HCT116 (cell line): ENCODE data around the gene TAGLN. TPM values are rescaled to one million over a fixed set of nuclear protein-coding genes. Genes with fewer than 3 reads are reported as not detected.

Source experiments
- ATAC-seq: fragments of 200-7000 bp; cut with Tn5 transposase; 2 replicates; pipeline ENCODE4 v1.9.1; 2020; ENCODE audit warnings: mild to moderate bottlenecking, moderate library complexity
- BruUV-seq: library from RNA; stranded (reverse); fragments of 400-500 nt; replicated peaks from 2 replicates; lab custom pipeline; 2021; lab: Mats Ljungman, UMichigan
- CTCF ChIA-PET: fragments of 300-600 bp; sonication (Branson Sonifier 250); formaldehyde crosslinking; loops from one replicate; lab custom pipeline; 2021; ENCODE audit warnings: antibody characterized with exemption; lab: Charles Lee
- POLR2A ChIA-PET: fragments of 300-600, 350-600 bp; sonication (Branson Sonifier 250); formaldehyde crosslinking; loops from one replicate; lab custom pipeline; 2021; ENCODE audit warnings: antibody characterized with exemption; lab: Charles Lee
- RAD21 ChIA-PET, 2 experiments: fragments of 300-600 bp; sonication (Branson Sonifier 250); formaldehyde crosslinking; loops; one replicate each; lab custom pipeline; 2023; ENCODE audit warnings: low total read pairs in 2 of 2; ENCODE audit not compliant: uncharacterized antibody in 2 of 2, unreplicated experiment in 2 of 2, low non-redundant PET in 1 of 2; lab: Charles Lee
- DNase-seq: peaks from one replicate; pipeline ENCODE4 v3.0.0-alpha.2; 2010; ENCODE audit warnings: low read depth, low spot score
- H2AFZ ChIP-seq: fragments of 200-600 bp; shearing (Covaris generic), sonication (generic); 2 replicates; pipeline ENCODE4 v1.6.1; 2017; ENCODE audit warnings: low read depth, mixed run types, mixed read lengths, antibody characterized with exemption, low read length; ENCODE audit not compliant: poor library complexity, severe bottlenecking
- H3K27ac ChIP-seq: 2 replicates; pipeline ENCODE4 v1.5.1; 2012; ENCODE audit warnings: low read depth, low read length
- H3K27me3 ChIP-seq: fragments of 200-600 bp; sonication (generic); 2 replicates; pipeline ENCODE4 v1.6.1; 2016; ENCODE audit warnings: mixed run types, low read length, mixed read lengths; ENCODE audit not compliant: insufficient read depth
- H3K36me3 ChIP-seq, 2 experiments: fragments of 200-500 bp in 1 of 2; fragments of 200-600 bp in 1 of 2; sonication (Bioruptor generic) in 1 of 2; sonication (generic) in 1 of 2; 2 replicates each; pipeline versions ENCODE4 v1.5.1 to v1.6.1; 2014 to 2016; ENCODE audit warnings: low read length in 2 of 2, inconsistent platforms in 1 of 2, mixed read lengths in 1 of 2, mixed run types in 1 of 2; ENCODE audit not compliant: insufficient read depth in 2 of 2, control insufficient read depth in 1 of 2
- H3K4me1 ChIP-seq, 2 experiments: fragments of 200-600 bp in 1 of 2; sonication (generic) in 1 of 2; 2 replicates each; pipeline versions ENCODE4 v1.5.1 to v1.6.1; 2012 to 2017; ENCODE audit warnings: low read length in 2 of 2, inconsistent platforms in 1 of 2, mild to moderate bottlenecking in 1 of 2, mixed read lengths in 1 of 2, mixed run types in 1 of 2, moderate library complexity in 1 of 2; ENCODE audit not compliant: insufficient read depth in 2 of 2, control insufficient read depth in 1 of 2
- H3K4me2 ChIP-seq: fragments of 200-600 bp; sonication (generic); 2 replicates; pipeline ENCODE4 v1.6.1; 2017; ENCODE audit warnings: mixed run types, low read length, mixed read lengths
- H3K4me3 ChIP-seq, 2 experiments: fragments of 200-600 bp in 1 of 2; sonication (generic) in 1 of 2; replicated peaks in 1 of 2; 2 replicates each; pipeline ENCODE4 v1.5.1; 2011 to 2016; ENCODE audit warnings: low read length in 2 of 2, control low read depth in 1 of 2, low read depth in 1 of 2, mild to moderate bottlenecking in 1 of 2, mixed read lengths in 1 of 2, mixed run types in 1 of 2
- H3K79me2 ChIP-seq: fragments of 200-600 bp; sonication (generic); 2 replicates; pipeline ENCODE4 v1.6.1; 2017; ENCODE audit warnings: mild to moderate bottlenecking, mixed run types, low read length, moderate library complexity, mixed read lengths; ENCODE audit not compliant: insufficient read depth
- H3K9ac ChIP-seq: fragments of 200-600 bp; sonication (generic); 2 replicates; pipeline ENCODE4 v1.6.1; 2016; ENCODE audit warnings: low read length, mixed read lengths
- H3K9me2 ChIP-seq: fragments of 200-600 bp; sonication (generic), shearing (Covaris generic); 2 replicates; pipeline ENCODE4 v1.6.1; 2017; ENCODE audit warnings: mixed run types, mild to moderate bottlenecking, moderate library complexity; ENCODE audit not compliant: insufficient read depth
- H3K9me3 ChIP-seq, 2 experiments: fragments of 200-500 bp in 1 of 2; fragments of 200-600 bp in 1 of 2; sonication (Bioruptor generic) in 1 of 2; sonication (generic) in 1 of 2; 2 replicates each; pipeline ENCODE4 v1.6.1; 2014 to 2017; ENCODE audit warnings: low read length in 2 of 2, mixed read lengths in 2 of 2, inconsistent platforms in 1 of 2, low read depth in 1 of 2, mild to moderate bottlenecking in 1 of 2, mixed run types in 1 of 2, moderate library complexity in 1 of 2; ENCODE audit not compliant: control insufficient read depth in 1 of 2, insufficient read depth in 1 of 2
- H4K20me1 ChIP-seq: fragments of 200-600 bp; sonication (generic), shearing (Covaris generic); 2 replicates; pipeline ENCODE4 v1.6.1; 2017; ENCODE audit warnings: mixed run types, mild to moderate bottlenecking, moderate library complexity; ENCODE audit not compliant: insufficient read depth
- ATF3 ChIP-seq: IDR thresholded peaks from 2 replicates; pipeline ENCODE4 v1.6.1; 2012
- CBX3 ChIP-seq: IDR thresholded peaks from 2 replicates; pipeline ENCODE4 v1.6.1; 2012; ENCODE audit warnings: low read depth
- CTCF ChIP-seq, 3 experiments: fragments of 200-600 bp in 1 of 3; sonication (generic) in 1 of 3; IDR thresholded peaks in 2 of 3; conservative IDR thresholded peaks in 1 of 3; 2 replicates each; pipeline ENCODE4 v1.5.1; 2012 to 2017; ENCODE audit warnings: low read depth in 2 of 3, low read length in 2 of 3, antibody characterized with exemption in 1 of 3, borderline replicate concordance in 1 of 3, control low read depth in 1 of 3, mild to moderate bottlenecking in 1 of 3, mixed read lengths in 1 of 3, mixed run types in 1 of 3, moderate library complexity in 1 of 3; ENCODE audit not compliant: insufficient read depth in 1 of 3
- EGR1 ChIP-seq: IDR thresholded peaks from 2 replicates; pipeline ENCODE4 v1.6.1; 2012; ENCODE audit warnings: low read depth
- EZH2 ChIP-seq: fragments of 200-600 bp; sonication (generic); IDR thresholded peaks from 2 replicates; pipeline ENCODE4 v1.6.1; 2017; ENCODE audit warnings: antibody characterized with exemption, mixed run types
- EZH2phosphoT487 ChIP-seq: fragments of 200-600 bp; IDR thresholded peaks from 2 replicates; pipeline ENCODE4 v1.6.1; 2018; ENCODE audit warnings: antibody characterized with exemption, borderline replicate concordance
- JUND ChIP-seq: IDR thresholded peaks from 2 replicates; pipeline ENCODE4 v1.6.1; 2012
- POLR2A ChIP-seq: IDR thresholded peaks from 2 replicates; pipeline ENCODE4 v1.7.0; 2011; ENCODE audit warnings: borderline replicate concordance; ENCODE audit not compliant: insufficient read depth, insufficient read length; ENCODE audit errors: extremely low read depth
- POLR2AphosphoS5 ChIP-seq: IDR thresholded peaks from 2 replicates; pipeline ENCODE4 v1.6.1; 2011; ENCODE audit warnings: mild to moderate bottlenecking, low read depth, low read length, moderate library complexity
- RAD21 ChIP-seq: IDR thresholded peaks from 2 replicates; pipeline ENCODE4 v1.6.1; 2012; ENCODE audit warnings: low read depth, mild to moderate bottlenecking
- REST ChIP-seq: IDR thresholded peaks from 2 replicates; pipeline ENCODE4 v1.6.1; 2012; ENCODE audit warnings: low read depth
- SIN3A ChIP-seq: IDR thresholded peaks from 2 replicates; pipeline ENCODE4 v1.6.1; 2012; ENCODE audit warnings: low read depth
- SP1 ChIP-seq: IDR thresholded peaks from 2 replicates; pipeline ENCODE4 v1.6.1; 2012; ENCODE audit warnings: low read depth
- SRF ChIP-seq: IDR thresholded peaks from 2 replicates; pipeline ENCODE4 v1.6.1; 2012; ENCODE audit warnings: low read depth
- YY1 ChIP-seq: IDR thresholded peaks from 2 replicates; pipeline ENCODE4 v1.6.1; 2011; ENCODE audit warnings: low read length, low read depth, moderate library complexity, mild to moderate bottlenecking; ENCODE audit not compliant: insufficient replicate concordance; ENCODE audit errors: extremely low read depth
- ZBTB33 ChIP-seq: IDR thresholded peaks from 2 replicates; pipeline ENCODE4 v1.6.1; 2011; ENCODE audit warnings: mild to moderate bottlenecking, low read length, moderate library complexity; ENCODE audit not compliant: insufficient replicate concordance; ENCODE audit errors: extremely low read depth
- intact Hi-C: fragments of 100-400 bp; cut with micrococcal nuclease; formaldehyde crosslinking; loops from 2 replicates; pipeline ENCODE4 v1.10.0; 2022
- total RNA-seq: library from RNA; stranded (reverse); gene quantifications from one replicate; pipeline ENCODE4 v1.2.1, GENCODE V29; 2021; ENCODE audit not compliant: unreplicated experiment

TAGLN gene
- total RNA-seq, 1 experiment from 2014 or later, result 10.0 TPM

- no peak for ATAC-seq
- no peak for TF ChIP-seq RAD21
- no peak for TF ChIP-seq POLR2A
- TF ChIP-seq SRF, result no peak
- TF ChIP-seq EZH2phosphoT487, result no peak
- no peak for TF ChIP-seq JUND
- TF ChIP-seq SIN3A, result no peak
- TF ChIP-seq SP1, result no peak
- no peak for TF ChIP-seq CTCF (IDR thresholded peaks at IDR 0.05 in 2 of 3, conservative IDR thresholded peaks at IDR 0.05 in 1 of 3; ENCODE audit: borderline replicate concordance in 1 of 3, insufficient read depth in 1 of 3, low read depth in 2 of 3, low read length in 2 of 3)
- no peak for TF ChIP-seq CBX3
- TF ChIP-seq EZH2, result no peak
- no peak for TF ChIP-seq ZBTB33
- no peak for TF ChIP-seq ATF3
- no peak for TF ChIP-seq POLR2AphosphoS5
- TF ChIP-seq EGR1, result no peak
- no peak for TF ChIP-seq REST
- no peak for TF ChIP-seq YY1
Observed at GRCh38 chr11:117230286-117230961, 31.3 kb downstream of the TAGLN start.

More at GRCh38 chr11:117230286-117230961, 31.3 kb downstream of the TAGLN start:
- Histone ChIP-seq H3K27ac (peak overlapping the region; percentile 71; the same call in 1 of the 2 replicates), H2AFZ (no peak overlapping the region), H3K36me3 (peaks cover 9% of the 10 kb centered on the region in 2 experiments; a peak in 3 of 4 replicates), H3K4me2 (peak overlapping the region; percentile 92), H3K9me2 (no peaks in the 10 kb centered on the region), H3K27me3 (no peaks in the 10 kb centered on the region), H3K9me3 (no peaks in the 10 kb centered on the region), H3K4me3 (peak overlapping the region; percentile 69 to 80), H4K20me1 (no peaks in the 10 kb centered on the region), H3K4me1 (peaks cover 14 to 20% of the 10 kb centered on the region in 2 experiments; a peak in 3 of 4 replicates), H3K79me2 (peaks cover 34% of the 10 kb centered on the region), H3K9ac (peak overlapping the region; percentile 82)
- ChIA-PET POLR2A (interaction anchor here (0.7 to 1.7 kb wide), 2 partner anchors 8 to 181 kb away, joined by 4 to 5 read pairs; no protein-coding TSS in a partner anchor), CTCF (interaction anchor here (1.6 to 2.2 kb wide), 2 partner anchors 9 to 52 kb away, joined by 3 to 10 read pairs; partner anchors contain the start of gene SIDT2), RAD21 (no interaction called here)
- intact Hi-C loops, result no loop called here
- BruUV-seq, result no TSS peak
- DNase-seq, result no peak
